Activated CD8-positive, alpha-beta memory T cell treated with anti-CD3 and anti-CD28 coated beads, Interleukin-2, amount 50 U/mL, for 24 hours (primary cell): ENCODE data around the gene NFYA.
"Not testable (repeated sequence)": the region's sequence is repeated elsewhere in the genome, so short reads cannot be mapped to it uniquely, and the experiment has no call there.

Experiments used
- DNase-seq: peaks from one replicate; pipeline ENCODE4 v3.0.0-alpha.2; 2020; ENCODE audit errors: extremely low read depth

Gene NFYA

GRCh38 chr6:41115027-41115426, 42.3 kb downstream of the NFYA start:
- not testable (repeated sequence) for DNase-seq

DNA sequence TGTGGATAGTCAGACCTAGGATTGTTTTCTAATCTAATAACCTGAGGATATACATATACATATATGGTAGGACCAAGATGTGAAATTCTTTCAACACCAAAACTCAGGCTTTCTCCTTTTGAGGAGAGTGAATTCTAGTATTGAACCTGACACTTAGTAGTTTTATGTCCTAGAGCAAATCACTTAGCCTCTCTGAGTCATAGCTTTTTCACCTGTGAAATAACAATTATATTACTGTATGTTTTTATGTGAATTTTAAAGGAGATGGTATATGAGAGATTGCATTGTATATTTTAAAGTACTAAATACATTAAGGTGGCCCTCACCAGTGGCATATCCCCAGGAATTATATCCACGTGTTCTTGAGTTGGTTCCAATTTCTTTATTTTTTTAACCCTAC, 46.7 kb downstream of the NFYA start:
- no peak for DNase-seq

- DNase-seq = no peak
Measured at GRCh38 chr6:41120058-41120457, 47.3 kb downstream of the NFYA start.

DNA sequence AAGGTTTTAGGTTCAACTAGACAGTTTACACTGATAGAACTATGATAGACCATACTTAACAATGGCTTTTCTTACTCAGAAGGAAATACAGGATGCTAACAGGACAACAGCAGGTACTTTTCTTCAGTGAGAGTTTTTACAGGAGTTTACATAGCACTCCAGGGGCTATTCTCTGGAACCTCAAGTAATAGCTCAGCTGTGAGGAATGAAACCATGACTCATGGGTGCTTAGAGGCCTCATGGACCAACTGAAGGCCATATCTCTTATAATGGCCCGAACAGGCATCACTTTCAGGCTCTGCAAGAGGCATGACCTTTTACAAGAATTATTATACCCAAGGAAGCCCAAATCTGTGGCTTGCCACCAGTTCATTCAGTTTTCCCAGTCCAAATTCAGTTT, 49.6 kb downstream of the NFYA start:
- no peak for DNase-seq

DNA sequence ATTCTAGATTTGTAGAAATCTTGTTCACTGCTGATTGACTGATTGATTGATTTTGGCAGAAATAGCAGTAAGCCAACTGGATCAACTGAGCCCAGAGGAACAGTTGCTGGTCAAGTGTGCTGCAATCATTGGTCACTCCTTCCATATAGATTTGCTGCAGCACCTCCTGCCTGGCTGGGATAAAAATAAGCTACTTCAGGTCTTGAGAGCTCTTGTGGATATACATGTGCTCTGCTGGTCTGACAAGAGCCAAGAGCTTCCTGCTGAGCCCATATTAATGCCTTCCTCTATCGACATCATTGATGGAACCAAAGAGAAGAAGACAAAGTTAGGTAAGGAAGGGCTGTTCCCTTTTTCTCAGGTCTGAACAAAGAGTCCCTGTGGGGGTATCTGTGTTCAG, 50.1 kb downstream of the NFYA start:
- DNase-seq = no peak

GRCh38 chr6:41125282-41125681, 52.5 kb downstream of the NFYA start:
- no peak for DNase-seq

DNA sequence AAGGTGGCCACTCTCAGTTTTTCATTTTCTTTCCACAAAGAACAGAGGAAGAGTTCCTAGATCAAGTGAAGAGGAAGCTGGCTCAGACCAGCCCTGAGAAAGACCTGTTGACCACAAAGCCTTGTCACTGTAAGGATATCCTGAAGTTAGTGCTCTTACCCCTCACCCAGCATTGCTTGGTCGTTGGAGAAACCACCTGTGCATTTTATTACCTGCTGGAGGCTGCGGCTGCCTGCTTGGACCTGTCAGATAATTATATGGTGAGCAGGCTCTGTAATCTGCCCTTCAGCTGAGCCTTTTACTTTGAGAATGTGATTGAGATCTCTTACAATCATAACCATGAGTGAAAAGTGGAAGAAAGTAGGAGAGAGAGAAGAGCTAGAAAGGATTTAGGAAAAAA, 59.5 kb downstream of the NFYA start:
- DNase-seq = no peak

DNA sequence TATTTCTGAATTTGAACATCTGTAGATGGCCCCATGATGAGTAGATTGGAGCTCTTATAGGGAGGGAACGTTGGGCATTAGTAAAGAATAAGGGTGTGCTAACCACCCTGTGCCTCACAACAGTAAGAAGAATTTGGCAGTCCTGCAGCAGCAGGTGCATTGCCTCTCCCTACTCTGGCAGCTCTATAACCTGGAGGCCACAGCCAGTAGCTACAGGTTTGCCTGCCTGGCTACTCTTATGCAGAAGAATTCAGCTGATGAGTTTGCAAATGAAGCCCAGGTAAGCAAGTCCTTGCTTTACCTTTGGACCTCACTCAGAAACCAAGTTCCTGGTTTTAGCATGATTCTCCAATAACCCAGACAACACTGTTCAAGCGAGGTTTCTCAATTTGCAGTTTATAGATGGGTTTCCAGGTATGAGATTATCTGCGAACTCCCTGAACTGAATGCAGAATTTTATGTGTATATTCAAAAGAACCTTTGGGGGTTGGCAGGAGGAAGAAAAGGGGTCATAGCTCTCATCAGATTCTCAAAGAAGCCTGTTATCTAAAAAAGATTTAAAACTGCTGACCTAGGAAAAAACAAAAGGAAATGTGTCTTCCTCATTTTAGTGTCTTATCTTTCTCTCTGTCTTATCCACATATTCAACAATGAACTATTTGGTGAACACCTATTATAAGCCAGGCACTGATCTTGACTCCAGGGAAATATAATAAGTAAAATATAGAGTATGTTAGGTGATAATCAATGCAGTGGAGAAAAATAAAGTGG, 62.5 kb downstream of the NFYA start:
- no peak for DNase-seq

DNA sequence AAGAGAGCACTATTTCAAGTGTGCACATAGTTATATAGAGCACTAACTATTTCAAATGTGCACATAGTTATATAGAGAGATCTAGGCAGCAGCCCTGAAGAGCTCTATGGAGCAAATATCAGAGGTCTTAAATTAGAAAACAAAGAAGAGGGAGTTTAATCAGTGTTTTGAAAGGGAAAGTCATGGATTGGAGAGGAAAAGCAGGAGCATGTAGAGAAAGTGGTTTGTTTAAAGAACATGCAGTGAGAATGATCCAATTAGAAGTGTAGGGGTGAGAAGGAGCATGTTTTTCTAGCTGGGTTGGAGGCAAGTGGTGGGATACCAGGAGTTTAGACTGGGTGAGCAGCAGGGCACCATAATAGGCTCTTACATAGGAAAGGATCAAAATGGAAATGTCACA, 64.1 kb downstream of the NFYA start:
- DNase-seq = no peak

GRCh38 chr6:41147917-41148316, 75.1 kb downstream of the NFYA start:
- no peak for DNase-seq
